HepG2 (cell line): ENCODE results near the gene PNKD. TPM values are rescaled to one million over a fixed set of nuclear protein-coding genes. Genes with fewer than 3 reads are reported as not detected.

ENCODE experiments used
- ATF3 ChIP-seq: sonication (generic); formaldehyde crosslinking; IDR thresholded peaks from 2 replicates; pipeline ENCODE4 v1.4.0; 2020; ENCODE audit warnings: missing genetic modification reagents
- CENPX ChIP-seq: sonication (generic); formaldehyde crosslinking; IDR thresholded peaks from 2 replicates; pipeline ENCODE4 v1.9.0; 2021; ENCODE audit warnings: mild to moderate bottlenecking, missing genetic modification reagents, moderate library complexity
- FOXA3 ChIP-seq: IDR thresholded peaks from 2 replicates; pipeline ENCODE4 v1.6.1; 2016; ENCODE audit warnings: missing genetic modification reagents, missing compliant biosample characterization
- GZF1 ChIP-seq: sonication (generic); formaldehyde crosslinking; IDR thresholded peaks from 2 replicates; pipeline ENCODE4 v1.5.1; 2020; ENCODE audit warnings: mild to moderate bottlenecking, missing genetic modification reagents
- JUNB ChIP-seq: sonication (generic); formaldehyde crosslinking; IDR thresholded peaks from 2 replicates; pipeline ENCODE4 v1.8.0; 2022; ENCODE audit warnings: missing genetic modification reagents, mild to moderate bottlenecking, borderline replicate concordance
- KLF15 ChIP-seq: sonication (generic); formaldehyde crosslinking; IDR thresholded peaks from 2 replicates; pipeline ENCODE4 v1.8.1; 2023; ENCODE audit warnings: borderline replicate concordance, mild to moderate bottlenecking, inconsistent platforms, missing genetic modification reagents, mixed read lengths
- MEF2D ChIP-seq: sonication (generic); formaldehyde crosslinking; IDR thresholded peaks from 2 replicates; pipeline ENCODE4 v1.5.1; 2020; ENCODE audit warnings: mild to moderate bottlenecking, missing genetic modification reagents
- NFKBIZ ChIP-seq: IDR thresholded peaks from 2 replicates; pipeline ENCODE4 v1.6.1; 2018; ENCODE audit warnings: missing genetic modification reagents, missing compliant biosample characterization
- POGZ ChIP-seq: sonication (generic); formaldehyde crosslinking; IDR thresholded peaks from 2 replicates; pipeline ENCODE4 v1.4.0; 2020; ENCODE audit warnings: mild to moderate bottlenecking, missing genetic modification reagents
- RNF219 ChIP-seq: sonication (generic); formaldehyde crosslinking; IDR thresholded peaks from 2 replicates; pipeline ENCODE4 v1.5.0; 2020; ENCODE audit warnings: mild to moderate bottlenecking, missing genetic modification reagents
- ZNF230 ChIP-seq: sonication (generic); formaldehyde crosslinking; IDR thresholded peaks from 2 replicates; pipeline ENCODE4 v1.4.0; 2020; ENCODE audit warnings: mild to moderate bottlenecking, missing genetic modification reagents
- ZNF24 ChIP-seq: fragments of 450-650 bp; IDR thresholded peaks from 2 replicates; pipeline ENCODE4 v1.6.1; 2017; ENCODE audit warnings: antibody characterized with exemption, mild to moderate bottlenecking
- ZNF296 ChIP-seq: sonication (generic); formaldehyde crosslinking; conservative IDR thresholded peaks from 2 replicates; pipeline ENCODE4 v1.5.0; 2020; ENCODE audit warnings: mild to moderate bottlenecking, missing genetic modification reagents
- ZNF615 ChIP-seq: sonication (generic); formaldehyde crosslinking; IDR thresholded peaks from 2 replicates; pipeline ENCODE4 v1.5.0; 2020; ENCODE audit warnings: mild to moderate bottlenecking, missing genetic modification reagents, borderline replicate concordance
- polyA plus RNA-seq, 8 experiments: library from polyadenylated mRNA; depleted of rRNA in 3 of 8; stranded (reverse) in 7 of 8; unstranded in 1 of 8; fragments of >200 nt; fragmentation: Illumina TruSeq in 4 of 8; extraction: Trizol in 4 of 8; gene quantifications; 2 replicates each; pipeline versions ENCODE4 v1.2.1 to v1.2.3, GENCODE V29; 2011 to 2016; ENCODE audit warnings: low read depth in 4 of 8, missing spikeins in 1 of 8, mixed read lengths in 1 of 8; ENCODE audit not compliant: insufficient read depth in 1 of 8
- total RNA-seq, 5 experiments: library from RNA; depleted of rRNA; stranded (reverse); fragments of >200 nt; fragmentation: Illumina TruSeq; extraction: Trizol; gene quantifications; 2 replicates each; pipeline ENCODE4 v1.2.3, GENCODE V29; 2016; ENCODE audit warnings: low read depth in 1 of 5
- TF ChIP-seq, protein P1 (sequence below): sonication (generic); formaldehyde crosslinking; IDR thresholded peaks from 2 replicates; pipeline ENCODE4 v1.5.0; 2020; ENCODE audit warnings: mild to moderate bottlenecking, missing genetic modification reagents, borderline replicate concordance
- TF ChIP-seq, protein P2 (sequence below), 2 experiments: sonication (generic) in 1 of 2; formaldehyde crosslinking in 1 of 2; IDR thresholded peaks; 2 replicates each; pipeline versions ENCODE4 v1.5.1 to v1.6.1; 2011 to 2020; ENCODE audit warnings: borderline replicate concordance in 1 of 2, low read depth in 1 of 2, low read length in 1 of 2, mild to moderate bottlenecking in 1 of 2, missing genetic modification reagents in 1 of 2, moderate library complexity in 1 of 2
- TF ChIP-seq, protein P3 (sequence below): sonication (generic); formaldehyde crosslinking; IDR thresholded peaks from 2 replicates; pipeline ENCODE4 v1.5.0; 2020; ENCODE audit warnings: mild to moderate bottlenecking, missing genetic modification reagents

Gene PNKD
- total and polyA plus RNA-seq, 2 of the 13 experiments (the other 11 are each of a cell fraction or from before 2014, with no cell fraction given): 55.9 to 80.4 TPM

GRCh38 chr2:218354850-218355443, 84.6 kb downstream of the PNKD start (continued):
- TF ChIP-seq ZNF615 (CRISPR knock-in tag) (no peak), NFKBIZ (CRISPR knock-in tag) (0 out of 2 replicates have a peak, but pooled peaks have one; percentile 24), FOXA3 (CRISPR knock-in tag) (no peak; the same call in none of the 2 replicates), ZNF230 (CRISPR knock-in tag) (no peak), POGZ (CRISPR knock-in tag) (peak; percentile 61), ATF3 (CRISPR knock-in tag) (no peak), RNF219 (no peak), ZNF24 (no peak), CENPX (CRISPR knock-in tag) (no peak), ZNF296 (no peak), JUNB (no peak), GZF1 (no peak), MEF2D (CRISPR knock-in tag) (peak; percentile 29; the same call in 1 of the 2 replicates), KLF15 (no peak)
- TF ChIP-seq, protein P1, sequence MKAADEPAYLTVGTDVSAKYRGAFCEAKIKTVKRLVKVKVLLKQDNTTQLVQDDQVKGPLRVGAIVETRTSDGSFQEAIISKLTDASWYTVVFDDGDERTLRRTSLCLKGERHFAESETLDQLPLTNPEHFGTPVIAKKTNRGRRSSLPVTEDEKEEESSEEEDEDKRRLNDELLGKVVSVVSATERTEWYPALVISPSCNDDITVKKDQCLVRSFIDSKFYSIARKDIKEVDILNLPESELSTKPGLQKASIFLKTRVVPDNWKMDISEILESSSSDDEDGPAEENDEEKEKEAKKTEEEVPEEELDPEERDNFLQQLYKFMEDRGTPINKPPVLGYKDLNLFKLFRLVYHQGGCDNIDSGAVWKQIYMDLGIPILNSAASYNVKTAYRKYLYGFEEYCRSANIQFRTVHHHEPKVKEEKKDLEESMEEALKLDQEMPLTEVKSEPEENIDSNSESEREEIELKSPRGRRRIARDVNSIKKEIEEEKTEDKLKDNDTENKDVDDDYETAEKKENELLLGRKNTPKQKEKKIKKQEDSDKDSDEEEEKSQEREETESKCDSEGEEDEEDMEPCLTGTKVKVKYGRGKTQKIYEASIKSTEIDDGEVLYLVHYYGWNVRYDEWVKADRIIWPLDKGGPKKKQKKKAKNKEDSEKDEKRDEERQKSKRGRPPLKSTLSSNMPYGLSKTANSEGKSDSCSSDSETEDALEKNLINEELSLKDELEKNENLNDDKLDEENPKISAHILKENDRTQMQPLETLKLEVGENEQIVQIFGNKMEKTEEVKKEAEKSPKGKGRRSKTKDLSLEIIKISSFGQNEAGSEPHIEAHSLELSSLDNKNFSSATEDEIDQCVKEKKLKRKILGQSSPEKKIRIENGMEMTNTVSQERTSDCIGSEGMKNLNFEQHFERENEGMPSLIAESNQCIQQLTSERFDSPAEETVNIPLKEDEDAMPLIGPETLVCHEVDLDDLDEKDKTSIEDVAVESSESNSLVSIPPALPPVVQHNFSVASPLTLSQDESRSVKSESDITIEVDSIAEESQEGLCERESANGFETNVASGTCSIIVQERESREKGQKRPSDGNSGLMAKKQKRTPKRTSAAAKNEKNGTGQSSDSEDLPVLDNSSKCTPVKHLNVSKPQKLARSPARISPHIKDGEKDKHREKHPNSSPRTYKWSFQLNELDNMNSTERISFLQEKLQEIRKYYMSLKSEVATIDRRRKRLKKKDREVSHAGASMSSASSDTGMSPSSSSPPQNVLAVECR (CRISPR knock-in tag): no peak; the same call in 1 of the 2 replicates
- TF ChIP-seq, protein P2, sequence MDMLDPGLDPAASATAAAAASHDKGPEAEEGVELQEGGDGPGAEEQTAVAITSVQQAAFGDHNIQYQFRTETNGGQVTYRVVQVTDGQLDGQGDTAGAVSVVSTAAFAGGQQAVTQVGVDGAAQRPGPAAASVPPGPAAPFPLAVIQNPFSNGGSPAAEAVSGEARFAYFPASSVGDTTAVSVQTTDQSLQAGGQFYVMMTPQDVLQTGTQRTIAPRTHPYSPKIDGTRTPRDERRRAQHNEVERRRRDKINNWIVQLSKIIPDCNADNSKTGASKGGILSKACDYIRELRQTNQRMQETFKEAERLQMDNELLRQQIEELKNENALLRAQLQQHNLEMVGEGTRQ (IDR thresholded peaks at IDR 0.05; ENCODE audit: low read depth, low read length): peak; percentile 56
- TF ChIP-seq, protein P2 (CRISPR knock-in tag; IDR thresholded peaks at IDR 0.05; ENCODE audit: borderline replicate concordance): peak; percentile 78; the same call in 1 of the 2 replicates
- TF ChIP-seq, protein P3, sequence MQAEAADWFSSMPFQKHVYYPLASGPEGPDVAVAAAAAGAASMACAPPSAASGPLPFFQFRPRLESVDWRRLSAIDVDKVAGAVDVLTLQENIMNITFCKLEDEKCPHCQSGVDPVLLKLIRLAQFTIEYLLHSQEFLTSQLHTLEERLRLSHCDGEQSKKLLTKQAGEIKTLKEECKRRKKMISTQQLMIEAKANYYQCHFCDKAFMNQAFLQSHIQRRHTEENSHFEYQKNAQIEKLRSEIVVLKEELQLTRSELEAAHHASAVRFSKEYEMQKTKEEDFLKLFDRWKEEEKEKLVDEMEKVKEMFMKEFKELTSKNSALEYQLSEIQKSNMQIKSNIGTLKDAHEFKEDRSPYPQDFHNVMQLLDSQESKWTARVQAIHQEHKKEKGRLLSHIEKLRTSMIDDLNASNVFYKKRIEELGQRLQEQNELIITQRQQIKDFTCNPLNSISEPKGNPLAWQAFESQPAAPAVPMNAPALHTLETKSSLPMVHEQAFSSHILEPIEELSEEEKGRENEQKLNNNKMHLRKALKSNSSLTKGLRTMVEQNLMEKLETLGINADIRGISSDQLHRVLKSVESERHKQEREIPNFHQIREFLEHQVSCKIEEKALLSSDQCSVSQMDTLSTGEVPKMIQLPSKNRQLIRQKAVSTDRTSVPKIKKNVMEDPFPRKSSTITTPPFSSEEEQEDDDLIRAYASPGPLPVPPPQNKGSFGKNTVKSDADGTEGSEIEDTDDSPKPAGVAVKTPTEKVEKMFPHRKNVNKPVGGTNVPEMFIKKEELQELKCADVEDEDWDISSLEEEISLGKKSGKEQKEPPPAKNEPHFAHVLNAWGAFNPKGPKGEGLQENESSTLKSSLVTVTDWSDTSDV (CRISPR knock-in tag): no peak
